ENCODE measurements around the gene TPPP2. TPM values are rescaled to one million over a fixed set of nuclear protein-coding genes. Genes with fewer than 3 reads are reported as not detected.

TPPP2 gene
- total RNA-seq, 1 experiment from 2014 or later, result not detected

DNA sequence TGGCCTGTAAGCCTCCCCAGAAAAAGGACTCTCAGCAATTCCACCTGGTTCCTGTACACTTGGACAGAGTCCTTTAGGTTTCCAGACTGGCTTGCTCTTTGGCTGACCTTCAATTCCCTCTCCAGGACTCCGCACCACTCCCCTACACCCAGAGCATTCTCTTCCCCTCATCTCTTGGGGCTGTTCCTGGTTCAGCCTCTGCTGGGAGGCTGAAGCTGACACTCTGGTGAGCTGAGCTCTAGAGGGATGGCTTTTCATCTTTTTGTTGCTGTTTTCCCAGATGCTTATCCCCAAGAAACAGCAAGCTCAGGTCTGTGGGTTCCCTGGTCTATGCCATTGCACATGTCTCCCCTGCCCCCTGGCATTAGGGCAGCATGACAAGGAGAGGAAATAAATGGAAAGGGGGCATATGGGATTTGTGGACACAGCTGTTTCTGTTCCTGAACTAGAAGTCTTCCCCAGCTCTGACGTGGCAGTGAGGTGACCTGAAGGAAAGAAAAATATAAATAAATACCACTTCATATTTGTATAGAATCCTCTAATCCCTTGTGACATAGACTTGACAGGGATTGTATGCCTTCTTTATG lies 13.5 kb downstream of the TPPP2 start:
- Mint-ChIP-seq H3K4me3 (ENCODE audit: low read depth, unreplicated experiment) (no peak overlapping the region), H3K36me3 (ENCODE audit: insufficient read depth, unreplicated experiment) (no peaks in the 10 kb centered on the region), H3K9me3 (ENCODE audit: low read depth, unreplicated experiment) (no peaks in the 10 kb centered on the region), H3K27ac (ENCODE audit: unreplicated experiment) (no peak overlapping the region), H3K27me3 (ENCODE audit: unreplicated experiment) (peaks cover 57% of the 10 kb centered on the region), H3K4me1 (ENCODE audit: low read depth, unreplicated experiment) (peaks cover 28% of the 10 kb centered on the region)
- no peak for TF ChIP-seq CTCF (IDR thresholded peaks at IDR 0.05; ENCODE audit: unreplicated experiment)
- intact Hi-C loops (cut with micrococcal nuclease; ENCODE audit: unreplicated experiment), result loop anchor here (10.0 kb wide), 1 partner anchor 189 kb away; no protein-coding TSS in a partner anchor
- CTCF ChIA-PET, result interaction anchor here (6.7 kb wide), 1 partner anchor 28 kb away, joined by 93 read pairs; no protein-coding TSS in a partner anchor
- BruUV-seq (replicated peaks), result no TSS peak
- no peak for DNase-seq

GRCh38 chr14:21043974-21044618 lies 14.1 kb downstream of the TPPP2 start:
- DNase-seq, result no peak
- H3K4me1 Mint-ChIP-seq (ENCODE audit: low read depth, unreplicated experiment), result peaks cover 22% of the 10 kb centered on the region
- CTCF ChIA-PET, result interaction anchor here (0.6 to 6.7 kb wide), 2 partner anchors 29 to 390 kb away, joined by 4 to 93 read pairs; no protein-coding TSS in a partner anchor
- no peak overlapping the region for H3K4me3 Mint-ChIP-seq (ENCODE audit: low read depth, unreplicated experiment)
- H3K27ac Mint-ChIP-seq (ENCODE audit: unreplicated experiment), result no peak overlapping the region
- peaks cover 52% of the 10 kb centered on the region for H3K27me3 Mint-ChIP-seq (ENCODE audit: unreplicated experiment)
- no peak for TF ChIP-seq CTCF (IDR thresholded peaks at IDR 0.05; ENCODE audit: unreplicated experiment)
- no peaks in the 10 kb centered on the region for H3K9me3 Mint-ChIP-seq (ENCODE audit: low read depth, unreplicated experiment)
- no TSS peak for BruUV-seq (replicated peaks)
- intact Hi-C loops (cut with micrococcal nuclease; ENCODE audit: unreplicated experiment), result loop anchor here (10.0 kb wide), 1 partner anchor 189 kb away; no protein-coding TSS in a partner anchor
- H3K36me3 Mint-ChIP-seq (ENCODE audit: insufficient read depth, unreplicated experiment), result no peaks in the 10 kb centered on the region

DNA sequence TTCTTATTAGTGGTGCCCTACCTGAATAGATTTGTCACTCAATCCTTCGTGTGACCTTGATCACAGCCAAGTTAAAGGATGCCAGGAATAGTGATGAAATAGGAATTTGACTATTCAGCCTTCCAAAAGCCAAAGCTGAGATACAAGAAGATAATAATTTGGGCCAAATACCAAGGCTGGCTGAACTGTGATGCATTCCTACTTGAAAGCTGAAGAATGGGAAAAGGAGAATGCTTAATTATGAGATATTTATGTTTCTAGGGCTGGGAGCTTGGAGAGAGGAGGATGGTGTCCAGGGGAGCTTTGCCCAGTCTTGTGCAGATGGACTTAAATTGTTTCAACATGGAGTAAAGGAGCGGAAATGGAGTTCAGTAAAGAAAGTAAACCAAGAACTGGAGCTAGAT lies 17.4 kb downstream of the TPPP2 start:
- Mint-ChIP-seq H3K27me3 (ENCODE audit: unreplicated experiment) (peaks cover 44% of the 10 kb centered on the region), H3K4me1 (ENCODE audit: low read depth, unreplicated experiment) (peaks cover 15% of the 10 kb centered on the region), H3K36me3 (ENCODE audit: insufficient read depth, unreplicated experiment) (no peaks in the 10 kb centered on the region), H3K4me3 (ENCODE audit: low read depth, unreplicated experiment) (no peak overlapping the region), H3K27ac (ENCODE audit: unreplicated experiment) (no peak overlapping the region), H3K9me3 (ENCODE audit: low read depth, unreplicated experiment) (no peaks in the 10 kb centered on the region)
- CTCF ChIA-PET, result interaction anchor here (0.7 to 1.3 kb wide), 3 partner anchors 23 to 57 kb away, joined by 4 read pairs; partner anchors contain the start of gene ARHGEF40
- TF ChIP-seq CTCF (IDR thresholded peaks at IDR 0.05; ENCODE audit: unreplicated experiment), result no peak
- intact Hi-C loops (cut with micrococcal nuclease; ENCODE audit: unreplicated experiment), result loop anchor here (10.0 kb wide), 1 partner anchor 193 kb away; no protein-coding TSS in a partner anchor
- BruUV-seq (replicated peaks), result no TSS peak
- DNase-seq, result no peak

- no peak for DNase-seq
- no peak for TF ChIP-seq CTCF (IDR thresholded peaks at IDR 0.05; ENCODE audit: unreplicated experiment)
- no TSS peak for BruUV-seq (replicated peaks)
- peaks cover 31% of the 10 kb centered on the region for H3K27me3 Mint-ChIP-seq (ENCODE audit: unreplicated experiment)
- H3K9me3 Mint-ChIP-seq (ENCODE audit: low read depth, unreplicated experiment), result no peaks in the 10 kb centered on the region
- no peaks in the 10 kb centered on the region for H3K36me3 Mint-ChIP-seq (ENCODE audit: insufficient read depth, unreplicated experiment)
- CTCF ChIA-PET, result interaction anchor here (1.0 kb wide), 1 partner anchor 56 kb away, joined by 4 read pairs; no protein-coding TSS in a partner anchor
- no peak overlapping the region for H3K4me3 Mint-ChIP-seq (ENCODE audit: low read depth, unreplicated experiment)
- intact Hi-C loops (cut with micrococcal nuclease; ENCODE audit: unreplicated experiment), result loop anchor here (10.0 kb wide), 1 partner anchor 194 kb away; no protein-coding TSS in a partner anchor
- H3K4me1 Mint-ChIP-seq (ENCODE audit: low read depth, unreplicated experiment), result peaks cover 9% of the 10 kb centered on the region
- H3K27ac Mint-ChIP-seq (ENCODE audit: unreplicated experiment), result no peak overlapping the region
Observed at GRCh38 chr14:21048638-21049037, 18.6 kb downstream of the TPPP2 start.

Measured in Calu3 (cell line).